ENCODE measurements around the gene SLC15A3.
A peak's percentile ranks its signal among the peaks of the same experiment; 100 is the strongest.

The SLC15A3 gene

GRCh38 chr11:60935676-60936442 lies 16.1 kb downstream of the SLC15A3 start:
- CTCF ChIA-PET, result no interaction called here
- DNase-seq, result no peak
- no peak overlapping the region for H3K4me3 Mint-ChIP-seq
- H3K4me1 Mint-ChIP-seq, result peaks cover 6% of the 10 kb centered on the region
- H3K9me3 Mint-ChIP-seq, result no peaks in the 10 kb centered on the region
- H3K27ac Mint-ChIP-seq, result no peak overlapping the region
- H3K36me3 Mint-ChIP-seq, result no peaks in the 10 kb centered on the region
- peaks cover 26% of the 10 kb centered on the region for H3K27me3 Mint-ChIP-seq

- Mint-ChIP-seq H3K27ac (no peak overlapping the region), H3K4me3 (no peak overlapping the region), H3K36me3 (no peaks in the 10 kb centered on the region), H3K4me1 (peaks cover 5% of the 10 kb centered on the region), H3K9me3 (no peaks in the 10 kb centered on the region), H3K27me3 (peaks cover 34% of the 10 kb centered on the region)
- CTCF ChIA-PET, result no interaction called here
- DNase-seq, result no peak
Measured at GRCh38 chr11:60934790-60935605, 17.0 kb downstream of the SLC15A3 start.

GRCh38 chr11:60934124-60934789 lies 17.7 kb downstream of the SLC15A3 start:
- Mint-ChIP-seq H3K4me3 (no peak overlapping the region), H3K27ac (no peak overlapping the region), H3K4me1 (no peaks in the 10 kb centered on the region), H3K36me3 (no peaks in the 10 kb centered on the region), H3K27me3 (peaks cover 42% of the 10 kb centered on the region), H3K9me3 (no peaks in the 10 kb centered on the region)
- CTCF ChIA-PET, result no interaction called here
- DNase-seq, result no peak

- Mint-ChIP-seq H3K36me3 (no peaks in the 10 kb centered on the region), H3K4me1 (no peaks in the 10 kb centered on the region), H3K9me3 (no peaks in the 10 kb centered on the region), H3K27ac (peak overlapping the region; percentile 24), H3K27me3 (peaks cover 49% of the 10 kb centered on the region), H3K4me3 (no peak overlapping the region)
- DNase-seq, result no peak
- CTCF ChIA-PET, result interaction anchor here (0.9 kb wide), 1 partner anchor 28 kb away, joined by 3 read pairs; no protein-coding TSS in a partner anchor
Measured at GRCh38 chr11:60933416-60934123, 18.4 kb downstream of the SLC15A3 start.

- no peaks in the 10 kb centered on the region for H3K36me3 Mint-ChIP-seq
- CTCF ChIA-PET, result interaction anchor here (0.9 kb wide), 1 partner anchor 28 kb away, joined by 3 read pairs; no protein-coding TSS in a partner anchor
Measured at GRCh38 chr11:60932605-60933356, 19.2 kb downstream of the SLC15A3 start.

GRCh38 chr11:60931917-60932316 lies 20.1 kb downstream of the SLC15A3 start:
- DNase-seq, result no peak
- H3K4me3 Mint-ChIP-seq, result no peak overlapping the region
- no peaks in the 10 kb centered on the region for H3K4me1 Mint-ChIP-seq
- CTCF ChIA-PET, result no interaction called here
- H3K36me3 Mint-ChIP-seq, result no peaks in the 10 kb centered on the region
- H3K27ac Mint-ChIP-seq, result no peak overlapping the region
- peaks cover 63% of the 10 kb centered on the region for H3K27me3 Mint-ChIP-seq
- H3K9me3 Mint-ChIP-seq, result no peaks in the 10 kb centered on the region

More at GRCh38 chr11:60932605-60933356, 19.2 kb downstream of the SLC15A3 start:
- no peak overlapping the region for H3K4me3 Mint-ChIP-seq
- peaks cover 55% of the 10 kb centered on the region for H3K27me3 Mint-ChIP-seq
- no peaks in the 10 kb centered on the region for H3K9me3 Mint-ChIP-seq
- DNase-seq, result no peak
- H3K4me1 Mint-ChIP-seq, result no peaks in the 10 kb centered on the region
- peak overlapping the region; percentile 24 for H3K27ac Mint-ChIP-seq

GRCh38 chr11:60930394-60930793 lies 21.6 kb downstream of the SLC15A3 start:
- no peaks in the 10 kb centered on the region for H3K9me3 Mint-ChIP-seq
- H3K4me3 Mint-ChIP-seq, result no peak overlapping the region
- H3K36me3 Mint-ChIP-seq, result no peaks in the 10 kb centered on the region
- H3K27me3 Mint-ChIP-seq, result peaks cover 79% of the 10 kb centered on the region
- CTCF ChIA-PET, result interaction anchor here (1.3 to 3.6 kb wide), 2 partner anchors 15 to 257 kb away, joined by 3 to 11 read pairs; no protein-coding TSS in a partner anchor
- no peak overlapping the region for H3K27ac Mint-ChIP-seq
- peaks cover under 1% of the 10 kb centered on the region for H3K4me1 Mint-ChIP-seq
- DNase-seq, result no peak

- Mint-ChIP-seq H3K27me3 (peaks cover 84% of the 10 kb centered on the region), H3K4me3 (no peak overlapping the region), H3K36me3 (no peaks in the 10 kb centered on the region), H3K4me1 (peaks cover 6% of the 10 kb centered on the region), H3K9me3 (no peaks in the 10 kb centered on the region), H3K27ac (no peak overlapping the region)
- no peak for DNase-seq
- CTCF ChIA-PET, result interaction anchor here (1.3 to 3.6 kb wide), 2 partner anchors 14 to 258 kb away, joined by 3 to 11 read pairs; no protein-coding TSS in a partner anchor
Measured at GRCh38 chr11:60929764-60930163, 22.2 kb downstream of the SLC15A3 start.

GRCh38 chr11:60928563-60929001 lies 23.4 kb downstream of the SLC15A3 start:
- Mint-ChIP-seq H3K4me1 (peaks cover 10% of the 10 kb centered on the region), H3K27me3 (peaks cover 86% of the 10 kb centered on the region), H3K9me3 (no peaks in the 10 kb centered on the region), H3K36me3 (peaks cover 2% of the 10 kb centered on the region), H3K4me3 (no peak overlapping the region), H3K27ac (no peak overlapping the region)
- CTCF ChIA-PET, result interaction anchor here (1.2 to 3.6 kb wide), 2 partner anchors 10 to 13 kb away, joined by 4 to 11 read pairs; no protein-coding TSS in a partner anchor
- DNase-seq, result no peak

- peaks cover 95% of the 10 kb centered on the region for H3K27me3 Mint-ChIP-seq
- no peaks in the 10 kb centered on the region for H3K9me3 Mint-ChIP-seq
- peaks cover 10% of the 10 kb centered on the region for H3K4me1 Mint-ChIP-seq
- no peak overlapping the region for H3K4me3 Mint-ChIP-seq
- CTCF ChIA-PET, result interaction anchor here (1.2 kb wide), 1 partner anchor 9 kb away, joined by 4 read pairs; no protein-coding TSS in a partner anchor
- H3K27ac Mint-ChIP-seq, result no peak overlapping the region
- peaks cover 8% of the 10 kb centered on the region for H3K36me3 Mint-ChIP-seq
- DNase-seq, result no peak
Measured at GRCh38 chr11:60927600-60927999, 24.4 kb downstream of the SLC15A3 start.

GRCh38 chr11:60927061-60927592 lies 24.8 kb downstream of the SLC15A3 start:
- Mint-ChIP-seq H3K27me3 (peaks cover 92% of the 10 kb centered on the region), H3K4me1 (peaks cover 10% of the 10 kb centered on the region), H3K36me3 (peaks cover 13% of the 10 kb centered on the region), H3K9me3 (no peaks in the 10 kb centered on the region), H3K4me3 (no peak overlapping the region), H3K27ac (no peak overlapping the region)
- CTCF ChIA-PET, result no interaction called here
- DNase-seq, result no peak

GRCh38 chr11:60926500-60926899 lies 25.5 kb downstream of the SLC15A3 start:
- CTCF ChIA-PET, result no interaction called here
- no peak for DNase-seq
- H3K4me3 Mint-ChIP-seq, result no peak overlapping the region

GRCh38 chr11:60925868-60926267 lies 26.1 kb downstream of the SLC15A3 start:
- Mint-ChIP-seq H3K36me3 (peaks cover 18% of the 10 kb centered on the region), H3K4me1 (peaks cover 10% of the 10 kb centered on the region), H3K4me3 (no peak overlapping the region), H3K27ac (no peak overlapping the region), H3K27me3 (peaks cover 80% of the 10 kb centered on the region), H3K9me3 (no peaks in the 10 kb centered on the region)
- DNase-seq, result no peak
- CTCF ChIA-PET, result no interaction called here

More at GRCh38 chr11:60926500-60926899, 25.5 kb downstream of the SLC15A3 start:
- Mint-ChIP-seq H3K36me3 (peaks cover 15% of the 10 kb centered on the region), H3K9me3 (no peaks in the 10 kb centered on the region), H3K4me1 (peaks cover 10% of the 10 kb centered on the region), H3K27ac (no peak overlapping the region), H3K27me3 (peaks cover 86% of the 10 kb centered on the region)

All from activated naive CD4-positive, alpha-beta T cell treated with anti-CD3 and anti-CD28 coated beads, Interleukin-2, amount 10 ng/mL, durations not matched to agents 7 days and 5 days (primary cell).